ENCODE data around the gene AFAP1L1. TPM values are rescaled to one million over a fixed set of nuclear protein-coding genes. Genes with fewer than 3 reads are reported as not detected.

The AFAP1L1 gene
- total and polyA plus RNA-seq, 2 donors (not counting 3 experiments of a cell fraction or from before 2014, with no cell fraction given) = 7.9 to 73.2 TPM

GRCh38 chr5:149261246-149261645, 10.4 kb upstream of the AFAP1L1 start:
- Histone ChIP-seq H2AFZ (ENCODE audit: low read depth, low read length) (no peak overlapping the region), H4K20me1 (replicated peaks; ENCODE audit: control insufficient read depth, extremely low read depth, insufficient read depth, low read length) (no peaks in the 10 kb centered on the region), H3K4me2 (ENCODE audit: insufficient read depth, low read length) (no peak overlapping the region), H3K9ac (replicated peaks; ENCODE audit: extremely low read depth, insufficient read depth, low read length) (no peak overlapping the region), H3K36me3 (ENCODE audit: control insufficient read depth in 2 of 2, extremely low read depth in 1 of 2, insufficient read depth in 2 of 2, low read length in 2 of 2) (no peaks in the 10 kb centered on the region), H3K9me1 (replicated peaks; ENCODE audit: control insufficient read depth, extremely low read depth, insufficient read depth, low read length) (no peaks in the 10 kb centered on the region), H3K9me3 (replicated peaks; ENCODE audit: control insufficient read depth, insufficient read depth, low read length) (no peaks in the 10 kb centered on the region), H3K4me1 (ENCODE audit: control insufficient read depth, extremely low read depth, insufficient read depth, low read length) (peaks cover 3% of the 10 kb centered on the region), H3K4me3 (replicated peaks in 1 of 3; ENCODE audit: insufficient read depth in 1 of 3, low read depth in 1 of 3, low read length in 3 of 3) (no peak overlapping the region), H3K27ac (ENCODE audit: insufficient read depth, low read depth, low read length) (no peak overlapping the region), H3K79me2 (ENCODE audit: control insufficient read depth, insufficient read depth, low read length) (no peaks in the 10 kb centered on the region), H3K27me3 (ENCODE audit: control insufficient read depth in 2 of 2, insufficient read depth in 2 of 2, low read length in 2 of 2) (peaks cover 0 to 1% of the 10 kb centered on the region in 2 experiments)
- no TSS peak for BruUV-seq (replicated peaks)
- FAIRE-seq = no peak
- no peak for DNase-seq (ENCODE audit: low read depth, low spot score)
- TF ChIP-seq FOS (IDR thresholded peaks at IDR 0.05; ENCODE audit: borderline replicate concordance, insufficient read depth, low read length) (no peak), MAX (IDR thresholded peaks at IDR 0.05; ENCODE audit: insufficient read depth, insufficient read length) (no peak), MYC (IDR thresholded peaks at IDR 0.05; ENCODE audit: low read depth, low read length) (no peak), POLR2A (IDR thresholded peaks at IDR 0.05; ENCODE audit: low read depth, low read length) (no peak), JUN (IDR thresholded peaks at IDR 0.05; ENCODE audit: borderline replicate concordance, insufficient read depth, insufficient read length, low read depth) (no peak), GATA2 (IDR thresholded peaks at IDR 0.05; ENCODE audit: insufficient read depth, insufficient read length, low read depth, low read length) (no peak)
- ChIA-PET POLR2A (no interaction called here), CTCF (interaction anchor here (1.0 kb wide), 1 partner anchor 24 kb away, joined by 3 read pairs; no protein-coding TSS in a partner anchor)
- intact Hi-C loops (cut with micrococcal nuclease) = no loop called here
- dilution Hi-C loops (cut with MboI; ENCODE audit: extremely low pct_ligation_motif_present, low sequenced_read_pairs) = no loop called here

- intact Hi-C loops (cut with micrococcal nuclease) = no loop called here
- TF ChIP-seq GATA2 (IDR thresholded peaks at IDR 0.05; ENCODE audit: insufficient read depth, insufficient read length, low read depth, low read length) (no peak), MYC (IDR thresholded peaks at IDR 0.05; ENCODE audit: low read depth, low read length) (no peak), FOS (IDR thresholded peaks at IDR 0.05; ENCODE audit: borderline replicate concordance, insufficient read depth, low read length) (no peak), EZH2 (IDR thresholded peaks at IDR 0.05; ENCODE audit: borderline replicate concordance, low read depth, low read length, severe bottlenecking) (no peak), MAX (IDR thresholded peaks at IDR 0.05; ENCODE audit: insufficient read depth, insufficient read length) (no peak), CTCF (IDR thresholded peaks at IDR 0.05; ENCODE audit: extremely low read depth in 1 of 2, insufficient read depth in 1 of 2, low read depth in 1 of 2, low read length in 2 of 2) (no peak), POLR2AphosphoS5 (IDR thresholded peaks at IDR 0.05; ENCODE audit: insufficient read depth, low read depth, low read length) (no peak), POLR2A (IDR thresholded peaks at IDR 0.05; ENCODE audit: low read depth, low read length) (no peak), JUN (IDR thresholded peaks at IDR 0.05; ENCODE audit: borderline replicate concordance, insufficient read depth, insufficient read length, low read depth) (no peak)
- Histone ChIP-seq H3K9ac (replicated peaks; ENCODE audit: extremely low read depth, insufficient read depth, low read length) (no peak overlapping the region), H3K4me3 (replicated peaks in 1 of 3; ENCODE audit: insufficient read depth in 1 of 3, low read depth in 1 of 3, low read length in 3 of 3) (no peak overlapping the region), H3K4me2 (ENCODE audit: insufficient read depth, low read length) (no peak overlapping the region), H4K20me1 (replicated peaks; ENCODE audit: control insufficient read depth, extremely low read depth, insufficient read depth, low read length) (no peaks in the 10 kb centered on the region), H3K27me3 (ENCODE audit: control insufficient read depth in 2 of 2, insufficient read depth in 2 of 2, low read length in 2 of 2) (peaks cover 0 to 1% of the 10 kb centered on the region in 2 experiments), H3K9me1 (replicated peaks; ENCODE audit: control insufficient read depth, extremely low read depth, insufficient read depth, low read length) (no peaks in the 10 kb centered on the region), H3K27ac (ENCODE audit: insufficient read depth, low read depth, low read length) (no peak overlapping the region), H3K9me3 (replicated peaks; ENCODE audit: control insufficient read depth, insufficient read depth, low read length) (no peaks in the 10 kb centered on the region), H3K36me3 (ENCODE audit: control insufficient read depth in 2 of 2, extremely low read depth in 1 of 2, insufficient read depth in 2 of 2, low read length in 2 of 2) (no peaks in the 10 kb centered on the region), H3K4me1 (ENCODE audit: control insufficient read depth, extremely low read depth, insufficient read depth, low read length) (peaks cover 3% of the 10 kb centered on the region), H2AFZ (ENCODE audit: low read depth, low read length) (no peak overlapping the region), H3K79me2 (ENCODE audit: control insufficient read depth, insufficient read depth, low read length) (no peaks in the 10 kb centered on the region)
- dilution Hi-C loops (cut with MboI; ENCODE audit: extremely low pct_ligation_motif_present, low sequenced_read_pairs) = no loop called here
- CTCF ChIA-PET = no interaction called here
- no TSS peak for BruUV-seq (replicated peaks)
- FAIRE-seq = no peak
- no peak for DNase-seq (ENCODE audit: low read depth, low spot score)
- POLR2A ChIA-PET = no interaction called here
These were observed 9.3 kb upstream of the AFAP1L1 start for GRCh38 chr5:149262315-149262714.
